Left ventricle myocardium superior (tissue), 1 donor: ENCODE data around the gene C14orf132. TPM values are rescaled to one million over a fixed set of nuclear protein-coding genes. Genes with fewer than 3 reads are reported as not detected.

Source experiments
- ATAC-seq: fragments of 200-7000 bp; cut with Tn5 transposase; one replicate; pipeline ENCODE4 v1.9.1; 2020; ENCODE audit warnings: mild to moderate bottlenecking, moderate library complexity
- DNase-seq: peaks from one replicate; pipeline ENCODE4 v3.0.0-alpha.2; 2020
- intact Hi-C: fragments of 100-400 bp; cut with micrococcal nuclease; formaldehyde crosslinking; loops from one replicate; pipeline ENCODE4 v1.11.0; 2022
- total RNA-seq: library from RNA; stranded (reverse); fragmentation: NEBNext Ultra II Directional; extraction: Animal tissue kit (Norgen Biotek cat#: 25700); gene quantifications from one replicate; pipeline ENCODE4 v1.2.1, GENCODE V29; 2021
- donor health status: DM: no; HTN: yes; CAD: no; lungs with severe emphysema.

Gene C14orf132
- total RNA-seq, 1 donor from 2014 or later, result 2.4 TPM

GRCh38 chr14:96037891-96038557 lies 1.1 kb upstream of the C14orf132 start:
- intact Hi-C loops, result no loop called here

GRCh38 chr14:96038558-96038919 lies 623 bp upstream of the C14orf132 start:
- intact Hi-C loops, result no loop called here
- ATAC-seq (no peak), DNase-seq (no peak)

More at GRCh38 chr14:96037891-96038557, 1.1 kb upstream of the C14orf132 start:
- ATAC-seq, result peak; percentile 60
- peak; percentile 66 for DNase-seq

GRCh38 chr14:96039633-96040311 lies 610 bp downstream of the C14orf132 start:
- ATAC-seq (peak; percentile 50), DNase-seq (peak; percentile 62)
- intact Hi-C loops, result no loop called here

GRCh38 chr14:96040828-96041371 lies 1.7 kb downstream of the C14orf132 start:
- intact Hi-C loops, result no loop called here
- DNase-seq (no peak), ATAC-seq (no peak)

- DNase-seq (no peak), ATAC-seq (no peak)
- intact Hi-C loops, result no loop called here
Observed at GRCh38 chr14:96042248-96042930, 3.2 kb downstream of the C14orf132 start.

GRCh38 chr14:96046630-96047029 lies 7.5 kb downstream of the C14orf132 start:
- DNase-seq (no peak), ATAC-seq (no peak)
- intact Hi-C loops, result no loop called here

GRCh38 chr14:96047101-96047500 lies 7.9 kb downstream of the C14orf132 start:
- ATAC-seq (no peak), DNase-seq (no peak)
- intact Hi-C loops, result no loop called here

GRCh38 chr14:96049932-96050331 lies 10.8 kb downstream of the C14orf132 start:
- intact Hi-C loops, result no loop called here
- DNase-seq (no peak), ATAC-seq (no peak)

GRCh38 chr14:96050482-96050881 lies 11.3 kb downstream of the C14orf132 start:
- ATAC-seq (no peak), DNase-seq (no peak)

GRCh38 chr14:96051231-96051630 lies 12.1 kb downstream of the C14orf132 start:
- no peak for ATAC-seq
- intact Hi-C loops, result no loop called here
- no peak for DNase-seq

More at GRCh38 chr14:96050482-96050881, 11.3 kb downstream of the C14orf132 start:
- intact Hi-C loops, result no loop called here

GRCh38 chr14:96051642-96052540 lies 12.7 kb downstream of the C14orf132 start:
- DNase-seq (no peak), ATAC-seq (no peak)
- intact Hi-C loops, result no loop called here

GRCh38 chr14:96052541-96053247 lies 13.5 kb downstream of the C14orf132 start:
- no peak for DNase-seq
- no peak for ATAC-seq
- intact Hi-C loops, result no loop called here

- intact Hi-C loops, result no loop called here
- ATAC-seq (peak; percentile 9), DNase-seq (no peak)
Observed at GRCh38 chr14:96053248-96053599, 14.1 kb downstream of the C14orf132 start.

GRCh38 chr14:96053600-96054381 lies 14.6 kb downstream of the C14orf132 start:
- ATAC-seq (peak; percentile 96), DNase-seq (no peak)
- intact Hi-C loops, result no loop called here

- no peak for ATAC-seq
- intact Hi-C loops, result no loop called here
- DNase-seq, result no peak
Observed at GRCh38 chr14:96054661-96055060, 15.5 kb downstream of the C14orf132 start.

GRCh38 chr14:96055065-96055752 lies 16.0 kb downstream of the C14orf132 start:
- ATAC-seq, result no peak
- intact Hi-C loops, result no loop called here

GRCh38 chr14:96055753-96056508 lies 16.8 kb downstream of the C14orf132 start:
- ATAC-seq, result no peak
- intact Hi-C loops, result no loop called here
- DNase-seq, result no peak

More at GRCh38 chr14:96055065-96055752, 16.0 kb downstream of the C14orf132 start:
- DNase-seq, result no peak
